Calu3 (cell line): ENCODE results near the gene LCN10. TPM values are rescaled to one million over a fixed set of nuclear protein-coding genes. Genes with fewer than 3 reads are reported as not detected.
A peak's percentile ranks its signal among the peaks of the same experiment; 100 is the strongest.

Experiments
- BruUV-seq: library from RNA; stranded (reverse); fragments of 400-500 nt; replicated peaks from 2 replicates; lab custom pipeline; 2021; lab: Mats Ljungman, UMichigan
- CTCF ChIA-PET: fragments of 300-600 bp; sonication (Branson Sonifier 250); formaldehyde crosslinking; loops from one replicate; lab custom pipeline; 2022; ENCODE audit warnings: antibody characterized with exemption; lab: Charles Lee
- DNase-seq: peaks from one replicate; pipeline ENCODE4 v3.0.0; 2022
- H3K27ac Mint-ChIP-seq: one replicate; pipeline ENCODE4 v1.8.0; 2022; ENCODE audit warnings: mixed read lengths; ENCODE audit not compliant: unreplicated experiment
- H3K27me3 Mint-ChIP-seq: one replicate; pipeline ENCODE4 v1.8.0; 2022; ENCODE audit warnings: mixed read lengths; ENCODE audit not compliant: unreplicated experiment
- H3K36me3 Mint-ChIP-seq: one replicate; pipeline ENCODE4 v1.8.0; 2022; ENCODE audit warnings: mild to moderate bottlenecking, moderate library complexity, mixed read lengths; ENCODE audit not compliant: insufficient read depth, unreplicated experiment
- H3K4me1 Mint-ChIP-seq: one replicate; pipeline ENCODE4 v1.8.0; 2022; ENCODE audit warnings: mild to moderate bottlenecking, low read depth, mixed read lengths; ENCODE audit not compliant: unreplicated experiment
- H3K4me3 Mint-ChIP-seq: one replicate; pipeline ENCODE4 v1.8.0; 2022; ENCODE audit warnings: mild to moderate bottlenecking, low read depth, moderate library complexity, mixed read lengths; ENCODE audit not compliant: unreplicated experiment
- H3K9me3 Mint-ChIP-seq: one replicate; pipeline ENCODE4 v1.8.0; 2022; ENCODE audit warnings: low read depth, mixed read lengths; ENCODE audit not compliant: unreplicated experiment
- intact Hi-C: fragments of 100-400 bp; cut with micrococcal nuclease; formaldehyde crosslinking; loops from one replicate; pipeline ENCODE4 v1.10.0; 2022; ENCODE audit not compliant: unreplicated experiment
- total RNA-seq: library from RNA; stranded (reverse); gene quantifications from 2 replicates; pipeline ENCODE4 v1.2.3, GENCODE V29; 2022
- TF ChIP-seq, protein P1 (sequence below): fragments of 200-600 bp; IDR thresholded peaks from one replicate; pipeline ENCODE4 v1.8.0; 2022; ENCODE audit warnings: antibody characterized with exemption; ENCODE audit not compliant: unreplicated experiment

Gene LCN10
- total RNA-seq, 1 experiment from 2014 or later = 0.33 TPM

DNA sequence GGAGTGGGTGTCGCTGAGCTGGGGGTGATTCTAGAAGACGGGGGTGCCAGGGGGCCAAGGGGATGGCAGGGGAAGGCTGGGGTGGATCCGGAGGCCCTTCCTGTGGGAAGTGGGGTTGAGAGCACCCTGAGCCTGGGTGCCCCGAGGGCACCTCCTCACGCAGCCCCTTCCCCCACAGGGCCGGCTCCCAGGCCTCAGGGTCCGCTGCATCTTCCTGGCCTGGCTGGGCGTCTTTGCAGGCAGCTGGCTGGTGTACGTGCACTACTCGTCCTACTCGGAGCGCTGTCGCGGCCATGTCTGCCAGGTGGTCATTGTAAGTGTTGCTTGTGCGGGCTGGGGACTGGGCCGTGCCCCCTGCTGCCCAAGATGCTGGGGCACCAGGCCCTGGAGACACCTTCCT is 25.3 kb downstream of the LCN10 start:
- H3K27ac Mint-ChIP-seq = no peak overlapping the region
- H3K27me3 Mint-ChIP-seq = peaks cover 12% of the 10 kb centered on the region
- no peaks in the 10 kb centered on the region for H3K4me1 Mint-ChIP-seq
- BruUV-seq = no TSS peak
- no peaks in the 10 kb centered on the region for H3K9me3 Mint-ChIP-seq
- peaks cover 11% of the 10 kb centered on the region for H3K36me3 Mint-ChIP-seq
- CTCF ChIA-PET = no interaction called here
- intact Hi-C loops = no loop called here
- no peak for DNase-seq
- TF ChIP-seq, protein P1, sequence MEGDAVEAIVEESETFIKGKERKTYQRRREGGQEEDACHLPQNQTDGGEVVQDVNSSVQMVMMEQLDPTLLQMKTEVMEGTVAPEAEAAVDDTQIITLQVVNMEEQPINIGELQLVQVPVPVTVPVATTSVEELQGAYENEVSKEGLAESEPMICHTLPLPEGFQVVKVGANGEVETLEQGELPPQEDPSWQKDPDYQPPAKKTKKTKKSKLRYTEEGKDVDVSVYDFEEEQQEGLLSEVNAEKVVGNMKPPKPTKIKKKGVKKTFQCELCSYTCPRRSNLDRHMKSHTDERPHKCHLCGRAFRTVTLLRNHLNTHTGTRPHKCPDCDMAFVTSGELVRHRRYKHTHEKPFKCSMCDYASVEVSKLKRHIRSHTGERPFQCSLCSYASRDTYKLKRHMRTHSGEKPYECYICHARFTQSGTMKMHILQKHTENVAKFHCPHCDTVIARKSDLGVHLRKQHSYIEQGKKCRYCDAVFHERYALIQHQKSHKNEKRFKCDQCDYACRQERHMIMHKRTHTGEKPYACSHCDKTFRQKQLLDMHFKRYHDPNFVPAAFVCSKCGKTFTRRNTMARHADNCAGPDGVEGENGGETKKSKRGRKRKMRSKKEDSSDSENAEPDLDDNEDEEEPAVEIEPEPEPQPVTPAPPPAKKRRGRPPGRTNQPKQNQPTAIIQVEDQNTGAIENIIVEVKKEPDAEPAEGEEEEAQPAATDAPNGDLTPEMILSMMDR = no peak
- no peak overlapping the region for H3K4me3 Mint-ChIP-seq

DNA sequence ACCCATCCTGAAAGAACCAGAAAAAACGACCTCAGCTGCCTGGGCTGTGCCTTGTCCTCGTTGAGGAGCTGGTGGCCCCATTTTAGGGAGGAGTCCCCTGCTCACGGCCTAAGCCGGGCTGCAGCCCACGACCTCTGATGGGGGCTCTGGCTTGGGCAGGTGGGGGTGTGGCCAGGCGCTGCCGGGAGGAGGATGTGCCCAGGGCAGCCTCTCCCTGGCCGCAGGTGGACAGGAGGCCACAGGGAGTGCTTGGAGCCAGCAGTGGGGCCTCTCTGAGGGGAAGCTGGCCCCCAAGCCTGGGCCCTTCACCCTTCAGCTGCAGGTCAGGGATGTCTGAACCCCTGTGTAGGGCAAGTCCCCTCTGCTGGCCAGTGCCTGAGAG is 27.9 kb downstream of the LCN10 start:
- no peaks in the 10 kb centered on the region for H3K36me3 Mint-ChIP-seq
- H3K27ac Mint-ChIP-seq = no peak overlapping the region
- TF ChIP-seq, protein P1 = no peak
- CTCF ChIA-PET = no interaction called here
- BruUV-seq = no TSS peak
- intact Hi-C loops = no loop called here
- H3K9me3 Mint-ChIP-seq = no peaks in the 10 kb centered on the region
- DNase-seq = no peak
- H3K4me1 Mint-ChIP-seq = no peaks in the 10 kb centered on the region
- H3K27me3 Mint-ChIP-seq = peaks cover 12% of the 10 kb centered on the region
- H3K4me3 Mint-ChIP-seq = no peak overlapping the region

DNA sequence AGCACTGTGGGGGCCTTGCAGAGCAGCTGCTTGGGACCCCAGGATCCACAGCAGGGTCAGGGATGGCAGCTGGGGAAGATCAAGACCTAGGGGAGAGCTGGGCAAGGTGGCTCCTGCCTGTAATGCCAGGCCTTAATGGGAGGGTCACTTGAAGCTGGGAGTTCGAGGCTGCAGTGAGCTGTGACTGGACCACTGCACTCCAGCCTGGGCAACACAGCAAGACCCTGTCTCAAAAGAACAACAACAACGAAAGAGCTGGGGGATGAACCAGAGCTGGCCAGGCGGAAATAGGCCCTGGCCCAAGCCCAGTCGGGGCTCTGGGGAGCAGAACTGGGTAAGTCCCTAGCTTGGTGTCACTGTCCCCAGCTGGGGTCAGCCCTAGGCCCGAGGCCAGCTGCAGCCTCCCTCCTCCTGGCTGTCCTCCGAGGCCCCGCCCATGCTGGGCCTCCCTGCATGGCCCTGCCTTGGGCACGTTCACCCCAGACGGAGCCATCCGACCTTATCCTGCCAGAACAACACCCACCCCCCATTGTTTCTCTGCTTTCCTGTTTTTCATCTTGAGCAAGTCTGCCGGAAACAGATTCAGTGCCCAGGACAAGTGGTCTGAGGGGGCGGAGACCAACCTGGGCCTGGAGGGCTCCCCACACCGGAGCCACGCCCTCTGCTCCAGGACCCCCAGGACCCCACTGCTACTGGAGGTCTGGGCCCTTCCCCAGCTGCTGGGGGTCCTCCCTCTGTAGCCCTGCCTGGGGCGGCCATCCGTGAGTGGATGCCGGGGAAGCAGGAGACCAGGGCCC is 28.4 kb downstream of the LCN10 start:
- H3K27me3 Mint-ChIP-seq = peaks cover 12% of the 10 kb centered on the region
- no peaks in the 10 kb centered on the region for H3K36me3 Mint-ChIP-seq
- CTCF ChIA-PET = interaction anchor here (0.9 kb wide), 1 partner anchor 15 kb away, joined by 3 read pairs; no protein-coding TSS in a partner anchor
- DNase-seq = no peak
- H3K9me3 Mint-ChIP-seq = no peaks in the 10 kb centered on the region
- BruUV-seq = no TSS peak
- no peak overlapping the region for H3K4me3 Mint-ChIP-seq
- no peaks in the 10 kb centered on the region for H3K4me1 Mint-ChIP-seq
- TF ChIP-seq, protein P1 = no peak
- H3K27ac Mint-ChIP-seq = no peak overlapping the region
- intact Hi-C loops = no loop called here

DNA sequence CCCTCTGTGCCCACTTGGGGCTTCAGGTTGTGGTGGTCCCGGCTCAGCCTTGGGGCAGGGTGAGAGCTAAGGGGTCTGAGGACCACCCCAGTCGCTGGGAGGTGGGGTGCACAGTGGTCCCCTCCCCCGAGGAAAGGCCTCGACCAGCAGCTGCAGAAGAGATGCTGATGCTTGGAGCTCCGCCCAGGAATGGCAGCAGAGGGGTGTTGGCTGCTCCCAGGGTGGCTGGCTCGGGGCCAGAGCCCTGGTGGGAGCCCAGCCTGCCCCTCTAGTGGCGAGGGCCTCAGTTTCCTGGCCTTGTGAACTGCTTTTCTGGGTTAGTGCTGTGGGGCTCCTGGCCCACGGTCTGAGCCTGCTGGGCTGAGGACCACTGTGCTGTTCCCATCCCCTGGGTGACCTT is 29.2 kb downstream of the LCN10 start:
- intact Hi-C loops = no loop called here
- DNase-seq = no peak
- no TSS peak for BruUV-seq
- Mint-ChIP-seq H3K27ac (no peak overlapping the region), H3K9me3 (no peaks in the 10 kb centered on the region), H3K27me3 (peaks cover 12% of the 10 kb centered on the region), H3K4me3 (peak overlapping the region; percentile 24), H3K36me3 (no peaks in the 10 kb centered on the region), H3K4me1 (no peaks in the 10 kb centered on the region)
- TF ChIP-seq, protein P1 = no peak
- CTCF ChIA-PET = interaction anchor here (0.6 to 0.9 kb wide), 2 partner anchors 15 to 59 kb away, joined by 3 to 5 read pairs; no protein-coding TSS in a partner anchor
